ENCODE measurements around the gene DNAJC5G.
A peak's percentile ranks its signal among the peaks of the same experiment; 100 is the strongest.
"Not testable (repeated sequence)": the region's sequence is repeated elsewhere in the genome, so short reads cannot be mapped to it uniquely, and the experiment has no call there.

DNAJC5G gene

DNA sequence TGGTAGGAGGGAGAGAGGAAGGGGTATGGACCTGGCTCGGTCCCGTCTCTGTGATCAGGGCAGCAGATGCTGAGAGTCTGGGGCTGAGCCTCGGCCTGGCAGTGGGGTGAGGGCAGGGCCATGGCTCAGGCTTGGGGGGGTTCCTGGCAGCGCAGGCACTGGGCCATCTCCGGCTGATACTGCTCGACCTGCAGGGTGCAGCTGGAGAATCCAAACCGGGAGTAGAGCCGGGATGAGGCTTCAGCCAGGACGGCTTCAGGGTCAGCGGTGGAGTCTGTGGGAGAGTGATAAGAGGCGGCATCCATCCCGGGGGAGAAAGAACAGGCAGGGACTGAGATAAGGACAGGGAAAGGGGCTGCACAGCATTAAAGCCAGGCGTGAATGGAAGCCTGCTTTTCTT, 20.0 kb upstream of the DNAJC5G start:
- no peak for DNase-seq

DNA sequence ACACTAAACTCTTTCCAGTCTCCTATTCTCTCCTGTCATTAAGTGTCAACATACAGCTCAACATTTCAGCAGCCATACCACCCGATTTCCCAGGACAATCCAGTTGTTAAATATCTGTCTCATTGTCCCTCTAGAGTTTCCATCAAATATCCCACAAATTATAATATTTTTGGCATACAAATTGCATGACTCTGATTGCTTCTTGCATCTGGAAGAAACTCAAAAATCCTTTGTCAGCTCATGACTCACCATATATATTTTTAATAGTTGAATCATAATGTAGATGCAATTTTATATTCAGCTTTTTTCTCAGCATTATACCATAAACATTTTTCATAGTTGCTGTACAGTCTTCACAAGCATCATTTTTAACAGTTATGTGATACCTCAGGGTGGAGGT, 19.6 kb upstream of the DNAJC5G start:
- DNase-seq: no peak

DNA sequence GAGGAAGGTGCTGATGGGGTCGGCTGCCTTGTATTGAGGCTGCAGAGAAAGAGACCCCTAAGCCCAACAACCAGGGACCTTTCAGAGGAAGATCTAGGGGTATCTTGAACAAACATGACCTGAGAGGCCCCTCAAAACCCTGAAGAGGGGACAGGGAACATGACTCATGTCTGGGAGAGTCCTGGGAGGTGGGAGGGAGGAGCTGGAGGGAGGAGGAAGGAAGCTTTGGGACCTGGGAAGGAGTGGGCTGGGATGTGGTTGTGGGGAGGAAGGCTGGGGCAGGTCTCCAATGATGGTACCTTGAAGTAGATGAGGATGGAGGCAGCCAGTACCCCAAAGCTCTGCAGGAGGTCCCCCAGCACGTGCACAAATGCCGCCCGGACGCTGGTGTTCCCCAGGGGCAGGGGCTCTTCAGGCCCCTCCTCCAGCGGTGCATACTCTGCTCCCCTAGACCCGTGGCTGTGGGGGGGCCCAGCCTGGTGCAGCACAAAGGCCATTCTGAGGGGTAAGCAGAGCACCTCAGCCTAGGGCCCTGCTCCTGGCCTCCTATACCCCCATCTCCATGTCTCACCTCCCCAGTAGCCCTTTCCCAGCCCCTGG, 18.3 kb upstream of the DNAJC5G start:
- no peak for DNase-seq

DNA sequence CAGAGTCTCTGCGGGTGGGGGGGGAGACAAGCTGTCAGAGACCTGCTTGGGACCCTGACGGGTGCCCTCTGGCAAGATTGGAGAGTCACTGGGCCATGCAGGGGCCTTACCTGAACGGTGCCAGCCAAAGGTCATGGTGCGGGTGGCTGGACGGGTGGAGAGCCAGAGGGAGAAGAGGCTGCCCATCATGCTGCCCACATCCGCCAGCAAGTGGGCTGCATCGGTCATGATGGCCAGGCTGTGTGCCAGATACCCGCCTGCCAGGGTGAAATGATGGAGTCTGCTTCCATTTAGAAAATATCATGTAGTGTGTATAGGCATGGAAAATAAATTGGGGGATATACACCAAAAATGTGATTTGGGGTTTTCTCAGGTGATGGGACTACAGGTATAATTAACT, 17.2 kb upstream of the DNAJC5G start:
- no peak for DNase-seq

DNA sequence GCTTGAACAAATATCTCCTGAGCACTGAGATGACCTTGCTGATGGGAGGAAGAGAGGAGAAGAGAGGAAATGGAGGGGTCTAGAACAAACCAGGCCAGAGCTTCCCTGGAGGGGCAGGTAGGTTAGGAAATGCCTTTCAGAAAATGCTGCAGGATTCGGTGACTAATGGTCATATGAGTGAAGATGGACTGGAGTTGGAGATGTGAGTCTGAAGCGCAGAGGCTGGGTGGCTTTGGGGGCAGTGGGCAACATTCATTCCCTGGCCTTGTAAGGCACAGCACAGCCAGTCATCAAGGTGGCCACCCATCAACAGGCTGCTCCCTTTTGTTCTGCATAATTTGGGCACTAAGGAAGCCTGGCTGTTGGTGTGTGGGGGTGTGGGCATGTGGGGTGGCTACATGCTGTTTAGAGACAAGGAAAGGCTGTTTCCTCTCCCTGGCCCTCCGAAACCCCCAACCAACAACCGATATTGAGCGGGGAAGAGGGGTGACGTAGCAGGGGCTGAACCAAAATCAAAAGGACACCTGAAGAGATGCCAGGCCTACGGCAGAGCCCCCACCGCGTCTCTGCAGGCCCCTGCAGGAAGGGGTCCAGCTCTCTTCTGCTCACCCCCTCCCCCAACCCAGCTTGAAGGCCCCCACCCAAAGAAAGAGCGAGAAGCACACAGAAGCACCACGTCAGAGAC, 13.8 kb upstream of the DNAJC5G start:
- DNase-seq: no peak

DNA sequence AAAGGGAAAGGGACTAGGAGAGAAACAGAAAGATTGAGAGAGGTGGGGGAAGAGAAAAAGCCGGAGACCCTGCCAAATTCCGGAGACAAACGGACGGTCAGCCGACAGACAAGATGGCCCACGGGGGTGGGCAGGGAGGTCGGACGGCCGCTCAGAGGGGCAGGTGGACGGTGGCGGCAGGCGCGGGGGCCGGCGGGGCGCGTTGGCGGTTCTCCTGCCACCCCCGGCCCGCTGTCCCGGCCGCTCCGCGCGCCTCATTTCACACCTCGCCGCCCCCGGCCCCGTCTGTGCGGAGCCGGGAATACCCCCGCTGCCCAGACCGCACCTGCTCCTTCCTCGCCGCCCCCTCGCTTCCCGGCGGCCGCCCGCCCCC, 13.3 kb upstream of the DNAJC5G start:
- no peak for DNase-seq

DNA sequence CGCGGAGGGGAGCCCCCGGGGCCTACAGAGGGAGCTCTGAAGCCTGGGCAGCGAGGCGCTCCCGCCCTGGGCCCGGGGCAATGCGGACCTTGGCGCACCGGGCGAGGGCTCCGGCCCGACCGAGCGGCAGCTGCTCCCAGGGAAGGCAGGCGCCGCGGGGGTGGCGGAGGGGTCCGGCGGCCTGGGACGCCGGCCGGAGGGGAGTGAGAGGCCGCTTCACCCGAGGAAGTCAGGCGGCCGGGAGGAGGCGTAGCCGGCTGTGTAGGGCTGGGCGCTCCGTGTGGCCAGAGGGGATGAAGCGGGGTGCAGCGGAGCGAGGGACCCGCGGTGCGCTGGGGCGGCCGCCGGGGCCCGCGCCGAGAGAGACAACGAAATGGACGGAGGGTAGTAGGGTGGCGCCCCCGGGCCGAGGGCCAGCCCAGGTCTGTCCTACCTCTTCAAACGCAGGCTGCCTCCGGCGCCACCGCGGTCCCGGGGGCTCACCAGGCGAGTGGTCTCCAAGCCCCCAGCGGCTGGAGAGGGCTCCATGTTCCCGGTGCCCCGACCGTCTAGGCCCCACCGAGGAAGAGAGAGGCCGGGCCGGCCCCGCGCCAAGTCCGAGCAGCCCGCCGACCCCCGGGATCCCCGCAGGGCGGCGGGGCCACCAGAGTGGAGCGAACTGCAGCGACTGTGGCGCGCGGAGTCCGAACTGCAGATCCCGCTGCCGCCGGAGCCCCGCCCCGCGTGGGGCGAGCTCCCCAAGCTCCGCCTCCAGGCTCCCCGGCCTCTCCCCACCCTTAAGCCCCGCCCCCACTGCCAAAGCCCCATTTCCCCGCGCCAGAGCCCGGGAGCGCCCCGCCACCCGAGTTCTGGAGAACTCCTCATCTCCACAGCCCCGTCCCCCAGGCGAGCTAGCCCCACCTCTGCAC, 12.6 kb upstream of the DNAJC5G start, which contains the start of gene SLC30A3:
Gene SLC30A3 (minus strand): TSS at position 669 of the 908 bp plus-strand sequence. CDS start 141 bp downstream, at position 528.
- DNase-seq: peak; percentile 62

DNA sequence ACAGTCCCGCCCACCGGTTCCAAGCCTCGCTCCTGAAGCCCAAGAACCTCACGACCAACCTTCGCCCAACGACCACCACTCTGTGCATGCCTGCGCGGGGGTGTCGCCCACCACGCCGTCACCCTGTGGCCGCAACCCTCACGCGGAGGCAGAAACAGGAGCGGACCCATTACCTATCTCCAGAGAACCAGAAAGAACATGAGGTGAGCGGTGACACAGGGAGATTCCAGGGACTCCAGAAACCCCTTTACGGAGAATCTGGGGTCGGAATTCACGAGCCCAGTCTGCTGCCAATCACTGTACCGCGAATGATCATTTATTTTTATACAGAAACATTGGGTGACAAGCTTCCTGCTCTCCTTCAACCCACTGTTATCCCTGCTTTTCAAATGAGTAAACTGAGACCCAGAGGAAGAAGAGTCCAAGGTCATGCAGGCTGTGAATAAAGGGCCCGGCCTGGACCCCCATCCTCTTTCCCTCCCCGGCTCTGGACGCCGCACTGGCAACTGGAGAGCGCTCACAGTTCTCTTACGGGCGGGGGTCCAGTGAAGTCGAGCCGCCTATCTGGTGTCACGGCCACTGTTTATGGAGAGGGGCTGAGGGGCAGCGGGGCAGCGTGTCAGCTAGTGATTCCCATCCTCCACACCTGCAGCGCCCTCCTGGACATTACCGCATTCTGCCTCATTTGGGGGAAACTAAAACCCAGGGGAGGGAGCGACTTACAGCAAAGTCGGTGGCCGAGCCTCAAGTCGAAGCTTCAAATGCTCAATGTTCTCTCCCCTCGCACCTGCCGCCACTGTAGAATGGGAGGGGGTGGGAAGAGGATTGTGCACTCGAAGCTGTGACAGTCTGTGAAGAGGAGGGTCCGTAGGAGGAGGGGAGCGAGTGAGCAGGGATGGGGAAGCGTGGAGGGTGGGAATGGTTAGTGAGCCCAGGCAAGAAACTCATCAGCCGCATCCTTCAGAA, 11.7 kb upstream of the DNAJC5G start:
- no peak for DNase-seq

DNA sequence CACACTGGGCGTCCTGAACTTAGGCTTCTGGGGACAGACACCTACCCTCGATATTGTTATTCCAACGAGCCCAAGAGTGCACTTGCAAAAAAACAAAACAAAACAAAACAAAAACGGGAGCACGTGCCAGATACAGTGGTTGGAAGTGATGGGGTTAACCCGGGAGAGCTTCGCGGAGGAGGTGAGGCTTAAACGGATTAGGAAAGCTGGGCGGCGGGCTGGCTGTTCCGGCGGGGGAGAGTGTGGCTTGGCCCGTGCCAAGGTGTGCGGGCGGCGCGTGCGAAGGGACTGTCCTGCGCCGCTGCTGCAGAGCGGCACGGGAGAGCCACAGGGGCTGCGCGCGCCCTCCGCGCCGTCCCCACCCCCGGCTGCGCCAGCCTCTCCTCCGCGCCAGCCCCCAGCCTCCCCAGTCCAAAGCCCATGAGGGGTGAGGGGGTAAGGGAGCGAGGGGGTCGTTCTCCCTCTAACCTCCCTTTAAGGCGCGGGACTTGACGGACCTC, 10.9 kb upstream of the DNAJC5G start:
- DNase-seq: no peak

DNA sequence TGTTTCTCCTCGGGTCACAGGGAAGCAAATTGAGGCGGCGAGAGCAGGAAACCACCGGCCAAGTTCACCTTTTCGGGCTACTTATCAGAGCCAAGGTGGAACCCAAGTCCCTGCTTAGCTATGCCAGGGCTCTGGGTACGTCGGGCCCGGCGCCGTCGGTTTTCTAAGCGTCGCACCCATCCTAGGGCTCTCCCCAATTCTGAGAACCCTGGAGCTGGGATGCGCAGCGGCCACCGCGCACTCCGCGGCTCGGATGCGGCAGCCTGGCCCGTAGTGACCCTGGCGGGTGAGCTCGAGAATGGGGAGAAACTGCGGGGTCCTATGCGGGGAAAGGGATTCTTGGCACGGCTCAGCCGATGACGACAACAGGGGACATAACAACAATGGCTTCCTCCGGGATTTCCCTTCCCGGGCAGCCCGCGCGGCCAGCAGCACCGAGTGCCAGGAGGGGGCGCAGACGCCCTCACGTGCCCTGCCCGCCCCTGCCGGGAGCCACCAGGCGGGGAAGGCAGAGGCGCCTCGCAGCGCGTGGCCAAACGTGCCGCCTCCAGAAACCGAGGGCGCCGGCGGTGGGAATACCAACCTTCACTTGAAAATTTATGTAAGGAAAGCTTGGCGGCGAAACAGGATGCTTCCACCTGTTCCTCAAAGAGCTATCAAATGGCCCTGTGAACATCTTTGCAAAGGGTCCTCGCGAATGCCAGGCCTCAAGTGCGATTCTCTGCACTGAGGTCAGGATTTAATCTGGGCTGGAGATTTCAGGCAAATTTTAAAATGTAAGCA, 10.3 kb upstream of the DNAJC5G start:
- peak; percentile 35 for DNase-seq

DNA sequence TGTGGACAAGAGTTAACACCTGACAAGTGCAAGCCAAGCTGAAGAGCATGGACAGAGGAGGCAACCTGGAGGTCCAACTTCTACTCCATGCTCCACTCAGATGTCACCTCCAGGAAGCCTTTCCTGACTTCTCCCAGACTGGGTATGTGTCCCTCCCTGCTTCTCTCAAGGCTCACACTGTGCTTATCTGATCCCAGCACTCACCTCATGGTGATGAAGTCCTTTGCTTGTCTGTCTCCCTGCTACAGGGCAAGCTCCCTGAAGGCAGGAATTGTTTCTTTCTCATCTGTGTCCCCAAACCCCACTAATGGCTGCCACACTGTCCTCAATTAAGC, 9.7 kb upstream of the DNAJC5G start:
- DNase-seq: no peak

DNA sequence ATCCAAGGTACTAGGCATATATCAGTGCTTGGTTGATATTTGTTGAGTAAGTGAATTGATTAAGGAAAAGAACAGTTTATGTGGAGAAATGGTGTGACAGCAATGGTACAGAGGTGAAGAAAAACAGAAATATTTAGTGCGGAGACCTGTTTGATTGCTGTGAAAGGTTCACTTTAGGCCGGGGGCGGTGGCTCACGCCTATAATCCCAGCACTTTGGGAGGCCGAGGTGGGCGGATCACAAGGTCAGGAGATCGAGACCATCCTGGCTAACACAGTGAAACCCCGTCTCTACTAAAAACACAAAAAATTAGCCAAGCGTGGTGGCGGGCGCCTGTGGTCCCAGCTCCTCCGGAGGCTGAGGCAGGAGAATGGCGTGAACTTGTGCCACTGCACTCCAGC, 6.9 kb upstream of the DNAJC5G start:
- DNase-seq: not testable (repeated sequence)

DNA sequence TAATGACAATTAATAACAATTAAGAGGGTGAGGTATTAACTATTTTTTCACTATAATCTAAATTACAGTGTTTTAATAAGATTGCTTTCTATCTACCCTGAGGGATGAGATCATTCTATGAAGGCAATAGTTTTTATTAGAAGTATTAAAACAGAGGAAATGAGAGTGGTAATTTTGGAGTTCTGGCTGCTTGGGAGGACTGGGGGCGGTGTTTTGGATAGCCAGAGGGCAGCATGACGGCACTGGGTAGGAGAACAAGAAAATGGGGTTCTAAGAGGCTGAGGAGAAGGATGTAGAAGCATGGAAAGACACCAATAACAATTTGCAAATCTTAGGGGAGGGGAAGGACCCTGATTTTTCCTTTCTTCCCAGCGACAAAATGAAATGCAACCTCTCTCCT, 5.1 kb upstream of the DNAJC5G start:
- DNase-seq: no peak

DNA sequence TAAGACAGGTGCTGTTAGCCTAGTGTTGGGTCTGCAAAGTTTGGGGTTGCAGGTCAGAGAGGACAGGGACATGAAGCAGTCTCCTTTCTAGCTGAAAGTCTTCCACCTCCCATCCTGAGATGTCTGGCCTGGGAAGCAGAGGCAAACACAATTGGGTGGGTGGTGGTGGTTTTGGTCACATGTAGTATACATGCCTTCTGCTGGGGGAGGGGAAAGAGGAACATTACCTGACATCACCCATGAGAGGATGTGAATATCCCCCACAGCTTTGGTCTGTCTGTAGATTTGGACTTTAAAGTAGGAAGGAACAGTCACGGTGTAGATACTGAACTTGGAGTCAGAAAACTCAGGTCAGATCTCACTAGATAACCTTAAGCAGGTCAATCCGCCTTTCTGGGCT, 4.6 kb upstream of the DNAJC5G start:
- no peak for DNase-seq

DNA sequence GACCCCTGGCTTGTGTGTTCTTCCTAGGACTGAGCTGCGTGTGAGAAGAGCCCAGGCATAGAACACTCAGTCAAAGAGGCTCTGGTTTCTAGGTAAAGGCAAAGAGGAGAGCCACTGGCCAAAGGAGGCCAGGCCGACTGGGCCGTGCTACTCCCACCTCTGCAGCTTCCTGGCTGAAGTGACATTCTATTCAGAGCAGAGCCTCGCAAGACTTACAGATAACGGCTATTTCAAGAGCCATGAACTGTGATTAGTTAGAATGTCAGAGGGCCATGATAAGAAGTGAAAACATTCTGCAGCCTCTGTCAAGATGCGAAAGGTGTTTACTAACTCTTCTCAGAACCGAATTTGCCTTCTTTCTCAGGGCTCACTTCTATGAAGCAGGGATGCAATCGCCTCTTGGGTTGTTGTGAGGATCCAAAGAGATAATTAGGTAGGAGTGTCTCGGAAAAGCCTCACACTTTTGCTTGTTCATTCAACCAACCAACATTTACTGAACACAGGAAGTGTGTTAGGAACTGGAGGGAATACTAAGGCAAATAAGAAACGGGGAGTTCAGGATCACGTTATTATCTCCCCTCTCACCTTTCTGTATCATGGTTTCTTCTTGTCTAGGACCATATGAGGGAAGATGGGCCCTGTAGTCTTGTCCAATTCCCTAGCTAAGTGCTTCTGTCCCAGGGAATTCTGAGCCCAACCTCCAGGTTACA, 3.4 kb upstream of the DNAJC5G start:
- no peak for DNase-seq

DNA sequence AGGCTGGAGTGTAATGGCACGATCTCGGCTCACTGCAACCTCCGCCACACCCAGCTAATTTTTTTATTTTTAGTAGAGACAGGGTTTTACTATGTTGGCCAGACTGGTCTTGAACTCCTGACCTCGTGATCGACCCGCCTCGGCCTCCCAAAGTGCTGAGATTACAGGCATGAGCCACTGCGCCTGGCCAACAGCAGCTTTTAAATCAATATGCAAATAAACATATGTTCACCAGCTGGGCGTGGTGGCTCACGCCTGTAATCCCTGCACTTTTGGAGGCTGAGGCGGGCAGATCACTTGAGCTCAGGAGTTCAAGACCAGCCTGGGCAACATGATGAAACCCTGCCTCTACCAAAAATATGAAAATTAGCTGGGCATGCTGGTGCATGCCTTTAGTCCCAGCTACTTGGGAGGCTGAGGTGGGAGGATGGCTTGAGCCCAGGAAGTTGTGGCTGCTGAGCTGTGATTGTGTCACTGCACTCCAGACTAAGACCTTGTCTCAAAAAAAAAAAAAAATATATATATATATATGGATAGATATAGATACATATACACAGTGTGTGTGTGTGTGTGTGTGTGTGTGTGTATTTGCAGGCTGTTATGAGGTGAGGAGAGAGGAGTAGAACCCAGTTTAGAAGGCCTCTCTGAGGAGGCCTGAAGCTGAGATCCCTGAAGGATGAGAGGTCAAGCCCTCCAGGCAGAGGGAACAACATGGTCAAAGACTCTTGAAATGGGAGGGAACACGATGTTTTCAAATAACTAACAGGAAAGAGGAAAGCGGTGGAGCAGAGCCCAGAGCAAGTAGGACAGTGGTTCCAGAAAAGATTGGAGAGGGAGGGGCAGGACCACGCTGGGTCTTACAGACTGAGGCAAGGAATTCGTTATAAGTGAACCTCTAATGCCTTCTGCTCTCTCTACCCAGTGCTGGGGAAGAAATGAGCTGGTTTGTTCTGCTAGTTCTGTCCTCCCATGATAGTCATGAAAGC, 2.4 kb upstream of the DNAJC5G start:
- not testable (repeated sequence) for DNase-seq

DNA sequence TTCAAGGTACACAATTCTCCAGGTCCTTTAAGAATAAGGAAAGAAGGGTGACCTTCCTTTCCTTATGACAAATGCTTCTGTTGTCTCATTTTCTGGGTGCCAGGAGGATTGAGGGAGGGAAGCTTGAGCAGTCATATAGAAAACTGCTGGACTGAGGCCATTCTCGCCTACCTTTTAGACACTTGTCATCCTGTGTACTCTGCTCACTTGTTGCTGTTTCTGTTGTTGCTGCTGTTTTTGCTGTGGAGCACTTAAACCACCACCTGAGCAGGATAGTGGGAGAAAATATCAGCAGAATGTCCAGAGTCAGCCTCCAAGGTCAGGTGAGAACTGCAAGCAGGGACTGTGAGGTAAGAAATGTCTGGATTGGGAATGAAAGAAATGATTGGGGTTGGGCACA, 2.8 kb downstream of the DNAJC5G start:
- DNase-seq: no peak

DNA sequence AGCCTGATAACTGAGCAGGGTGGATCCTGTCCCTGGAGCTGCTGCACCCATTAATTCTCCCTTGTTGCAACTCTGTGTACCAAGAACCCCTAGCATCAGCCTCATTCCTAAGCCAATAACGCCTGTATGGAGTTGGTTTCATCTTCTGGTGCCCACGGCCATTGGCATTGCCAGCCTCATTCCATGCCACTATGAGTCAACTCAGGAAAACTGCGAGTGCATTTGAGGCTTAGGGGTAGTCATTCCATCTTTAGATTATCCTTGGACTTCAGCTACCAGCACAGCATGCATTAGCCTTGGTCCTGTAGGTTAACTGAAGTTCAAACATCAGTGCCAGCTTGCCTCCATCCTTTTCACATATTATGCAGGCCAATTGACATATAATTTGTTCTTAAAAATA, 5.6 kb downstream of the DNAJC5G start:
- DNase-seq: no peak

DNA sequence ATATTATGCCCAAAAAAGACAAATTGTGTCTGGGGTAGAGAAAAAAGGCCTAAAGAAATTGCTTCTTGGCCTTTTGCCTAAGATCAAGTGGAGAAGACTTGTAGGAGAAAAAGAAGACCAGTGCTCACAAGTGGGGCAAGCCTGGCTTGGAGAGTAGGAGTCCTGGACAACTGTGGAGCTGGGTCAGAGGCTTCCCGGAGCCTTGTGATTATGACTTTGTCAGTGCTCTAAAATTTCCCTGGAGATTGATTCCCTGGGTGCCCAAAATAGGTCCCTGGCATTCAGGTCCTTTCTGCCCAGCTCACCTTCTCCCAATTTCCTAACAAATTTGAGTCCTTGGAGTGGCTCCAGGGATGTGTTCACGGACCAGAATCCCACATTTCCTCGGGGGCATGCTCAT, 6.2 kb downstream of the DNAJC5G start:
- no peak for DNase-seq

Measured in activated T-cell treated with anti-CD3 and anti-CD28 coated beads for 4 hours (primary cell).